Activated naive CD4-positive, alpha-beta T cell treated with anti-CD3 and anti-CD28 coated beads, Interleukin-2, amount 50 U/mL, for 72 hours (primary cell): ENCODE results near the gene RABGAP1L. TPM values are rescaled to one million over a fixed set of nuclear protein-coding genes. Genes with fewer than 3 reads are reported as not detected.
"Not testable (repeated sequence)": the region's sequence is repeated elsewhere in the genome, so short reads cannot be mapped to it uniquely, and the experiment has no call there.

ENCODE experiments used
- ATAC-seq, 2 donors: fragments of 150-1000 bp; cut with Tn5 transposase; 2 replicates each; pipeline ENCODE4 v1.10.0; 2021; ENCODE audit warnings: mild to moderate bottlenecking in 2 of 2, moderate library complexity in 2 of 2
- DNase-seq, 2 donors: peaks; one replicate each; pipeline ENCODE4 v3.0.0; 2021 to 2022; ENCODE audit warnings: low spot score in 2 of 2
- H3K27ac Mint-ChIP-seq, 2 donors: one replicate each; pipeline ENCODE4 v1.8.0; 2022; ENCODE audit warnings: mild to moderate bottlenecking in 2 of 2, mixed read lengths in 2 of 2
- H3K36me3 Mint-ChIP-seq, 2 donors: one replicate each; pipeline ENCODE4 v1.8.0; 2022; ENCODE audit warnings: mixed read lengths in 2 of 2
- H3K9me3 Mint-ChIP-seq, 2 donors: one replicate each; pipeline ENCODE4 v1.8.0; 2022; ENCODE audit warnings: mixed read lengths in 2 of 2
- total RNA-seq, 2 donors: library from RNA; stranded (reverse); gene quantifications; one replicate each; pipeline ENCODE4 v1.2.3, GENCODE V29; 2022

Gene RABGAP1L
- total RNA-seq, 2 donors from 2014 or later: 24.0 to 26.8 TPM

DNA sequence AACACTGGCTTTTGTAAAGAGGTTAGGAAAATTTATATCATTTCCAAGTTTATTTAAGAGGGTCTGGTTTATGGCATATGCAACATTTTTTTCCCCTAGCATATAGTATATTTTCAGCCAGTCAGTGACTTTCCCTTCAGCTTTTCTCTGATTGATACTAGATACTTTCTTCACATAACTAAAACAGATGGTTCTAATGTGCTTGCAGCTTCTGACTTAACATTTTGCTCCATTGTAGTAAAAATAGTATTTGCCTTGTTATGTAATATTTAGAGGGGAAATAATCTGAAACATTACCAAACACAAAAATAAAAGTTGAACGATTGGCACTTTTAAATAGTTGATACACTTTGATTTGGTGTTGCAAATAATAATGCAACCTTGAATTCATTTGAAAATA is 480.1 kb downstream of the RABGAP1L start:
- Mint-ChIP-seq H3K27ac (no peak overlapping the region), H3K9me3 (no peaks in the 10 kb centered on the region), H3K36me3 (peaks cover 0 to 9% of the 10 kb centered on the region in 2 donors)
- DNase-seq: no peak
- no peak for ATAC-seq

DNA sequence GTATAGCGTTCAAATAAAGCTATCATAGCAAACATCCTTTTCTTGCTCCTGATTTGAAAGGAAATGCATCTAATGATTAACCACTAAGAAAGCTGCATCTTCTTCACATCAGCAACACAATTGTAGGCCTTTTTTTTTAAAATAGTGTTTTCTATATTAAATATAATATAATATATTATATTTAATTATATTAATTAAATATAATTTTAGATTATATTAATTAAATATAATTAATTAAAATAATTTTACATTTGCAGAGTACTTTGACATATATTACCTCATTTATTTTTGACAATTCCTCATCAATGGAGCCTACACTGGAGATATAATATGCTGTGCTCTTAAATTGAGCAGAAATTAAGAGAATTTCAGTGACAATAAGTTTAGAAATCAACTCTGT is 481.5 kb downstream of the RABGAP1L start:
- Mint-ChIP-seq H3K27ac (no peak overlapping the region), H3K9me3 (no peaks in the 10 kb centered on the region), H3K36me3 (peaks cover 0 to 9% of the 10 kb centered on the region in 2 donors)
- no peak for DNase-seq
- ATAC-seq: no peak

DNA sequence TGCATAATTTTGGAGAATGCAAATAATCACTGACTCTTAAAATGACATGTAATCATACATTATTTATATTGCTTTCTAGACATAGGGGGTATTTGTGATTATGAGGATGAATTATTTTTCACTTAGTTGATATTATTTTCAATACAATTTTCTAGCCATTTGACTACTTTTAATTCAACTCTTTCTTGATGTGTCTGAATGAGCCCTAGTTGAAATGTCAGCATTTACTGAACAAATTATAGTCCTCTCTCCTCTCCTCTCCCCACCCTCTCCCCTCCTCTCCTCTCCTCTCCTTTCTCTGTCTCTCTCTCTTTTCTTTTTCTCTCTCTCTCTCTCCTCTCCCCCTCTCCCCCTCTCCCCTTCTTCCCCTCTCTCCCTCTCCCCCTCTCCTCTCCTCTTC is 483.1 kb downstream of the RABGAP1L start:
- no peaks in the 10 kb centered on the region for H3K9me3 Mint-ChIP-seq
- ATAC-seq (no peak), DNase-seq (no peak)

DNA sequence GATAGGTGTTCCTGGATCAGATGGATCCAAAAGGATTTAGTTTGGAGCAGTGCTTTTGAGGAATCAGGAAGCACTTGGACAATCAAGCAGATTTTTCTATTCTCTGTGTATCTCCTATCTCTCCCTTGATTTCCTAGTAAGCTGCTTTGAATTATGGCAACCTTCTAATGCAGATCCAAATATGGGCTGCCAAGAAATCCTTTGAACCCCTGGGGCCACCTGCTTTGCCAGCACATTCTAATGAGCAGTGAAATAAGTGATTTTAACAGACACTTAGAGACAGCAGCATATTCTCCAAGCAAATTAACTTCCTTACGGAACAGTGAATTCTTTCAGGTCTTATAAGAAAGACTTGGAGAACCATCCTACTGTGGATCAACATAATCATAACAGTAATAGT is 483.9 kb downstream of the RABGAP1L start:
- peaks cover 5 to 11% of the 10 kb centered on the region in 2 donors for H3K36me3 Mint-ChIP-seq
- ATAC-seq (no peak), DNase-seq (no peak)
- H3K9me3 Mint-ChIP-seq: peaks cover 0 to 6% of the 10 kb centered on the region in 2 donors
- no peak overlapping the region for H3K27ac Mint-ChIP-seq

More for the DNA sequence above, 483.1 kb downstream of the RABGAP1L start:
- Mint-ChIP-seq H3K36me3 (peaks cover 3 to 7% of the 10 kb centered on the region in 2 donors), H3K27ac (no peak overlapping the region)

DNA sequence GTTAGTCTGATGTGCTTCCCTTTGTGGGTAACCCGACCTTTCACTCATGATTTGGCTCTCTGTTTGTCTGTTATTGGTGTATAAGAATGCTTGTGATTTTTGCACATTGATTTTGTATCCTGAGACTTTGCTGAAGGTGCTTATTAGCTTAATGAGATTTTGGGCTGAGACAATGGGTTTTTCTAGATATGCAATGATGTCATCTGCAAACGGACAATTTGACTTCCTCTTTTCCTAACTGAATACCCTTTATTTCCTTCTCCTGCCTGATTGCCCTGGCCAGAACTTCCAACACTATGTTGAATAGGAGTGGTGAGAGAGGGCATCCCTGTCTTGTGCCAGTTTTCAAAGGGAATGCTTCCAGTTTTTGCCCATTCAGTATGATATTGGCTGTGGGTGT is 490.3 kb downstream of the RABGAP1L start:
- DNase-seq, ATAC-seq, H3K27ac Mint-ChIP-seq, H3K9me3 Mint-ChIP-seq: not testable (repeated sequence)
- peaks cover 19 to 26% of the 10 kb centered on the region in 2 donors for H3K36me3 Mint-ChIP-seq

DNA sequence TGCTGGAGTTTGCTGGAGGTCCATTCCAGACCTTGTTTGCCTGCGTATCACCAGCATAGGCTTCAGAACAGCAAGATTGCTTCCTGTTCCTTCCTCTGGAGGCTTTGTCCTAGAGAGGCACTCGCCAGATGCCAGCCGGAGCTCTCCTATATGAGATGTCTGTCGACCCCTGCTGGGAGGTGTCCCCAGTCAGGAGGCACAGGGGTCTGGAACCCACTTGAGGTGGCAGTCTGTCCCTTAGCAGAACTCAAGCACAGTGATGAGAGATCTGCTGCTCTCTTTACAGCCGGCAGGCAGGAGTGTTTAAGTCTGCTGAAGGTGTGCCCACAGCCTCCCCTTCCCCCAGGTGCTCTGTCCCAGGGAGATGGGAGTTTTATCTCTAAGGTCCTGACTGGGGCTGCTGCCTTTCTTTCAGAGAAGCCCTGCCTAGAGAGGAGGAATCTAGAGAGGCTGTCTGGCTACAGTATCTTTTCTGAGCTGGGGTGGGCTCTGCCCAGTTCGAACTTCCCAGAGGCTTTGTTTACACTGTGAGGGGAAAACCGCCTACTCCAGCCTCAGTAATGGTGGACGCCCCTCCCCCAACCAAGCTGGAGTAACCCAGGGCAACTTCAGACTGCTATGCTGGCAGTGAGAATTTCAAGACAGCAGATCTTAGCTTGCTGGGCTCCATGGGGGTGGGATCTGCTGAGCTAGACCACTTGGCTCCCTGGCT is 493.4 kb downstream of the RABGAP1L start:
- H3K36me3 Mint-ChIP-seq: peaks cover 12 to 39% of the 10 kb centered on the region in 2 donors
- peaks cover 0 to 6% of the 10 kb centered on the region in 2 donors for H3K9me3 Mint-ChIP-seq
- peak overlapping the region in 1 of 2 donors; percentile 37 for H3K27ac Mint-ChIP-seq
- ATAC-seq (no peak), DNase-seq (no peak)

GRCh38 chr1:174654560-174654959 is 495.2 kb downstream of the RABGAP1L start:
- no peak for DNase-seq
- peaks cover 5 to 24% of the 10 kb centered on the region in 2 donors for H3K36me3 Mint-ChIP-seq
- H3K27ac Mint-ChIP-seq: no peak overlapping the region
- H3K9me3 Mint-ChIP-seq: no peaks in the 10 kb centered on the region
- no peak for ATAC-seq

DNA sequence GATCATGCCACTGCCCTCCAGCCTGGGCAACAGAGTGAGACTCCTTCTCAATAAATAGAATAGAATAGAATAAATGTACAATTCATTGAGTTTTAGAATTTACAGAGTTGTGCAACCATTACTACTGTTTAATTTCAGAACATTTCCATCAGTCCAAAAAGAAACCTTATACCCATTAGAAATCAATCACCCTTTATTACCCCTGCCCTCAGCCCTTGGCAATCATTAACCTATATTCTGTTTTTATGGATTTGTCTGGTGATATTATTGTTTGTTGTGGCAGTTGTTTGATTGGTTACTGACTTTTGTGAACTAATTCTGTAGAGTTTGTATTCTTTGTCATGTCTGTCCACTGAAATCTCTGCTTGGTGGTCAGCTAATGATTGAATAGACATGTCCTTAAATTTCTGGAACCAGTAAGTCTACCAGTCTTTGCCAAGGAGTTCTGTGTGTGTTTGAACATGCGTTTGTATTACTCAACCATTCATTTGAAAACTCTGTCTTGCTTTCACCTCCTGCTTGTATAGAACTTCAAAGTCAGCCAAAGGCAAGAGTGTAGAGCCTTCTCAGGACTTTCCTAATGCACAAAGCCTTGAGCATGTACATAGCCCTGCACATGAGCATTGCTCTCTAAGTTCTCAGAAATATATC is 497.2 kb downstream of the RABGAP1L start:
- H3K36me3 Mint-ChIP-seq: peaks cover 5 to 22% of the 10 kb centered on the region in 2 donors
- DNase-seq (no peak), ATAC-seq (no peak)
- H3K27ac Mint-ChIP-seq: no peak overlapping the region
- no peaks in the 10 kb centered on the region for H3K9me3 Mint-ChIP-seq

DNA sequence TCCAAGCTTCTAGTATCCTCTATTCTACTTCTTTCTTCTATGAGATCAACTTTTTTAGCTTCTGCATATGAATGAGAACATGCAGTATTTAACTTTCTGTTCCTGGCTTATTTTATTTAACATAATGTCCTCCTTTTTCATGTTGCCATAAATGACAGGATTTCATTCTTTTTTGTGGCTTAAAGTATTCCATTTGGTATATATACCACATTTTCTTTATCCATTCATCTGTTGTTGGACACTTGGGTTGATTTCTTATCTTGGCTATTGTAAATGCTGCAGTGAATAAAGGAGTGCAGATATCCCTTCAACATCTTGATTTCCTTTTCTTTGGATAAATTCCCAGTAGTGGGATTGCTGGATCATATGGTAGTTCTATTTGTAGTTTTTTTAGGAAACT is 498.1 kb downstream of the RABGAP1L start:
- Mint-ChIP-seq H3K9me3 (no peaks in the 10 kb centered on the region), H3K27ac (no peak overlapping the region), H3K36me3 (peaks cover 3 to 16% of the 10 kb centered on the region in 2 donors)
- ATAC-seq (no peak), DNase-seq (no peak)

DNA sequence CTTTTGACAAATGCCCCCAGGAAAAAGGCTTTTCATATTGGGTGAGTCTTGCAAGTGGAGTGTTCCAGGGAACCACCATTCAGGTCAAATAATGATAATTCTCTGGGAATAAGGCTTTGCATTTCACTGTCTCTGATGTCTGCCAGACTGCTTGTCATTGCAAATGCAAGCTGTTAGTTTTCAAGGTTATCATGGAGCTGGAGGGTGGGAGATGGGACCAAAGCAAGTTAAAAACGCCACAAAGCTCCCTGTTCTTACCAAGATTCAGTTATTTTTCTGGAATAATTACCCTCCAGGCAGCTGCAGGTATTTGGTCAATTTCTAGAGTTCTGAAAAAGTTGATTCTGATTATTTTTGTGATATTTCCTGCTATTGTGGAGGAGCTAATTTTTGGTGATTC is 498.6 kb downstream of the RABGAP1L start:
- no peak for ATAC-seq
- Mint-ChIP-seq H3K9me3 (no peaks in the 10 kb centered on the region), H3K27ac (no peak overlapping the region), H3K36me3 (peaks cover 0 to 13% of the 10 kb centered on the region in 2 donors)
- DNase-seq: no peak

DNA sequence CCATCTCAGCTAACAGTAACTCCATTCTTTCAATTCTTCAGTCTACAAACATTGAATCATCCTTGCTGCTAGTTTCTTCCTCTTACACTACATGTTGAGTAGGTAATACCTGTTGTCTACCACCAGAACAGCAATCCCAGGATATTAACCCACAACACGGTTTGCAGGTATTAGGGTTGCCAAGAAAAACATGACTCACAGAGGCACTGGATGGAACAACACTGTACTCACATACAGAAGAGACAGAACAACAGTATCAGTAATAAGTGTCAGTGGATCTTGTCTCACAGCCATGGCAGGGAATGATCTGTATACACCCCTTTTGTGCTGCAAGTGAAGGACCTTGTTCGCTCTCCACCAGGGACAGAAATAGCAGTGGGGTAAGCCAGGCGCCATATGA is 500.5 kb downstream of the RABGAP1L start:
- no peak overlapping the region for H3K27ac Mint-ChIP-seq
- DNase-seq: no peak

GRCh38 chr1:174660476-174660875 is 501.2 kb downstream of the RABGAP1L start:
- H3K36me3 Mint-ChIP-seq: peaks cover 0 to 13% of the 10 kb centered on the region in 2 donors
- ATAC-seq (no peak), DNase-seq (no peak)
- H3K9me3 Mint-ChIP-seq: no peaks in the 10 kb centered on the region
- H3K27ac Mint-ChIP-seq: no peak overlapping the region

More for the DNA sequence above, 500.5 kb downstream of the RABGAP1L start:
- Mint-ChIP-seq H3K36me3 (peaks cover 0 to 13% of the 10 kb centered on the region in 2 donors), H3K9me3 (no peaks in the 10 kb centered on the region)
- no peak for ATAC-seq

- no peaks in the 10 kb centered on the region for H3K36me3 Mint-ChIP-seq
- DNase-seq (no peak), ATAC-seq (no peak)
- no peak overlapping the region for H3K27ac Mint-ChIP-seq
- H3K9me3 Mint-ChIP-seq: peaks cover 2 to 4% of the 10 kb centered on the region in 2 donors
Measured at GRCh38 chr1:174663358-174663757, 504.0 kb downstream of the RABGAP1L start.

DNA sequence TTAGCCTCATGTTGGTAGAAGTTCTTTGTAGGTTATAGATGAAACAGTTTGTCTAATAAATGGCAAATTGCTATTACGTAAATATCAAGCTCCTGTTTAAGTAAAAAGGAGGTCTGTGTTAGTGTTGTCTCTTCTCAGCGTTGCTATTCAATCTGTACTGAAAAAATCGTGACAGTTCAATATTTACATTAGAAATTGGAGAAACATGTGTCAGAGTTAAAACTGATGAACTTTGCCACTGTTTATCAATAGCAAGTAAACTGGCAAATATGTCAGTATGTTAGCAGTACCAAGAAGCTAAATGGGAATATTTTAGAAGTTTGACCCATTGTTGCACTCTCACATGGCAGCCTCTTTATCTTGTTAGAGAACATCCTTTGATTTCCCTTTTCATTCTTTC is 506.9 kb downstream of the RABGAP1L start:
- DNase-seq (no peak), ATAC-seq (no peak)
- H3K9me3 Mint-ChIP-seq: peaks cover 12 to 13% of the 10 kb centered on the region in 2 donors

DNA sequence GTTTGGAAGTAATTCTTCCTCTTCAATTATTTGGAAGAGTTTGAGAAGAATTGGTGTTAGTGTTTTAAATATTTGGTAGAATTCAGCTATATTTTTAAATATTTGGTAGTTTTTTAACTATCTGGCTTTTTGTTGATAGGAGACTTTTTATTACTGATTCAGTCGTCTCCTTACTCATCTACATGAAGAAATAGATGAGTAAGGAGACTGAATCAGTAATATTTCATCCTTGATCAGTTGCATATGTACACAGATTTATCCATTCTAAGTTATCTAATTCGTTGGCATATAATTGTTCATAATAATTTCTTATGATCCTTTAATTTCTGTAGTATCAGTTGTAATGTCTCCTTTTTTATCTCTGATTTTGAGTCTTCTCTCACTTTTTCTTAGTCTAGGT is 512.5 kb downstream of the RABGAP1L start:
- ATAC-seq (no peak), DNase-seq (no peak)
- no peak overlapping the region for H3K27ac Mint-ChIP-seq
- peaks cover 10 to 16% of the 10 kb centered on the region in 2 donors for H3K36me3 Mint-ChIP-seq
- peaks cover 13 to 15% of the 10 kb centered on the region in 2 donors for H3K9me3 Mint-ChIP-seq

More for the DNA sequence above, 506.9 kb downstream of the RABGAP1L start:
- H3K27ac Mint-ChIP-seq: no peak overlapping the region
- H3K36me3 Mint-ChIP-seq: peaks cover 10 to 16% of the 10 kb centered on the region in 2 donors

DNA sequence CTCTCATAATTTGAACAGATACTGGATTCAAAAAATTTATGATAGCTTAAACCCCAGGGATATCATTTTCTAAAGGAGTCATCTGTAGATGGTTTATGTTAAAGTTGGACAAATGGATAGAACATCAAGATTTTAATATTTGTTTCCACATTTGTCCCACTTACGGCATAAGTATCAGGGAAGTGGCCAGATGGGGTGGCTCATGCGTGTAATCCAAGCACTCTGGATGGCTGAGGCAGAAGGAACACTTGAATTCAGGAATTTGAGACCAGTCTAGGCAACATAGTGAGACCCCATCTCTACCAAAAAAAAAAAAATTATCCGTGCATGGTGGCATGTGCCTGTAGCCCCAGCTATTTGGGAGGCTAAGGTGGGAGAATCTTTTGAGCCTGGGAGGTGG is 517.5 kb downstream of the RABGAP1L start:
- no peaks in the 10 kb centered on the region for H3K36me3 Mint-ChIP-seq
- DNase-seq (no peak), ATAC-seq (no peak)
- H3K9me3 Mint-ChIP-seq: no peaks in the 10 kb centered on the region
- H3K27ac Mint-ChIP-seq: peak overlapping the region in 1 of 2 donors; percentile 65

DNA sequence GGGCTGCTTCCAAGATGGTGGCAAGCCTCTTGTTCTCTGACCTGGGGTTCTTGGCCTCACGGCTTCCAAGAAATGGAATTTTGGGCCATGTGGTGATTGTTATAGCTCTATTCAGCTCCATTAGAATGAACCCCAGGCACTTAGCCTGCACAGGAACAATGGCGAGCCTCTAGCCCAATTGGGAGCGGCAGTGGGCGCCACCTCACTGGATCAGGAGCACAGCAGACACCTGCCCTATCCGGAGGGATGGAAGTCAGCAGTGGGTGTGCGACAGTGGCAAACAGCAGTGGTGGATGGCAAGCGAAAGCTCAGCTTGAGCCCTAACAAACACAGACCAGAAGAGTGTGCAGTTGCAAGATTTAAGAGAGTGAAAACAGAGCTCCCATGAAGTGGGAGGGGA is 519.3 kb downstream of the RABGAP1L start:
- H3K9me3 Mint-ChIP-seq: no peaks in the 10 kb centered on the region
- no peak for DNase-seq
- no peaks in the 10 kb centered on the region for H3K36me3 Mint-ChIP-seq
- H3K27ac Mint-ChIP-seq: no peak overlapping the region
- no peak for ATAC-seq

DNA sequence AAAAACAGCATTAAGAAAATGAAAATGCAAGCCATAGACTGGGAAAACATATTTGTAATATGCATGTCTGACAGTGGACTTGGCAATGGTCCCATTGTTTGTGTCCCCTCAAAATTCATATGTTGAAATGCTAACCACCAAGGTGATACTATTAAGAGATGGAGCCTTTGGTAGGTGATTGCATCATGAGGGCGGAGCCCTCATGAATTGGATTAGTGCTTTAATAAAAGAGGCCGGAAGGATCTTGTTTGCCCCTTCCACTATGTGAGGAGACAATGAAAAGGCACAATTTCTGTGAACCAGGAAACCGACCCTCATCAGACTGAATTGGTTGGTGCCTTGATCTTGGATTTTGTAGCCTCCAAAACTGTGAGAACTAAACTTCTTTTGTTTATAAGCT is 520.8 kb downstream of the RABGAP1L start:
- no peak for ATAC-seq
- no peaks in the 10 kb centered on the region for H3K36me3 Mint-ChIP-seq
- no peak overlapping the region for H3K27ac Mint-ChIP-seq
- no peaks in the 10 kb centered on the region for H3K9me3 Mint-ChIP-seq
- no peak for DNase-seq
